Calu3 (cell line): ENCODE results near the gene PTGFRN. TPM values are rescaled to one million over a fixed set of nuclear protein-coding genes. Genes with fewer than 3 reads are reported as not detected.

Experiments used
- BruUV-seq: library from RNA; stranded (reverse); fragments of 400-500 nt; replicated peaks from 2 replicates; lab custom pipeline; 2021; lab: Mats Ljungman, UMichigan
- CTCF ChIA-PET: fragments of 300-600 bp; sonication (Branson Sonifier 250); formaldehyde crosslinking; loops from one replicate; lab custom pipeline; 2022; ENCODE audit warnings: antibody characterized with exemption; lab: Charles Lee
- DNase-seq: peaks from one replicate; pipeline ENCODE4 v3.0.0; 2022
- H3K27ac Mint-ChIP-seq: one replicate; pipeline ENCODE4 v1.8.0; 2022; ENCODE audit warnings: mixed read lengths; ENCODE audit not compliant: unreplicated experiment
- H3K27me3 Mint-ChIP-seq: one replicate; pipeline ENCODE4 v1.8.0; 2022; ENCODE audit warnings: mixed read lengths; ENCODE audit not compliant: unreplicated experiment
- H3K36me3 Mint-ChIP-seq: one replicate; pipeline ENCODE4 v1.8.0; 2022; ENCODE audit warnings: mild to moderate bottlenecking, moderate library complexity, mixed read lengths; ENCODE audit not compliant: insufficient read depth, unreplicated experiment
- H3K4me1 Mint-ChIP-seq: one replicate; pipeline ENCODE4 v1.8.0; 2022; ENCODE audit warnings: mild to moderate bottlenecking, low read depth, mixed read lengths; ENCODE audit not compliant: unreplicated experiment
- H3K4me3 Mint-ChIP-seq: one replicate; pipeline ENCODE4 v1.8.0; 2022; ENCODE audit warnings: mild to moderate bottlenecking, low read depth, moderate library complexity, mixed read lengths; ENCODE audit not compliant: unreplicated experiment
- H3K9me3 Mint-ChIP-seq: one replicate; pipeline ENCODE4 v1.8.0; 2022; ENCODE audit warnings: low read depth, mixed read lengths; ENCODE audit not compliant: unreplicated experiment
- intact Hi-C: fragments of 100-400 bp; cut with micrococcal nuclease; formaldehyde crosslinking; loops from one replicate; pipeline ENCODE4 v1.10.0; 2022; ENCODE audit not compliant: unreplicated experiment
- total RNA-seq: library from RNA; stranded (reverse); gene quantifications from 2 replicates; pipeline ENCODE4 v1.2.3, GENCODE V29; 2022
- TF ChIP-seq, protein P1 (sequence below): fragments of 200-600 bp; IDR thresholded peaks from one replicate; pipeline ENCODE4 v1.8.0; 2022; ENCODE audit warnings: antibody characterized with exemption; ENCODE audit not compliant: unreplicated experiment

PTGFRN gene
- total RNA-seq, 1 experiment from 2014 or later = 44.6 TPM

DNA sequence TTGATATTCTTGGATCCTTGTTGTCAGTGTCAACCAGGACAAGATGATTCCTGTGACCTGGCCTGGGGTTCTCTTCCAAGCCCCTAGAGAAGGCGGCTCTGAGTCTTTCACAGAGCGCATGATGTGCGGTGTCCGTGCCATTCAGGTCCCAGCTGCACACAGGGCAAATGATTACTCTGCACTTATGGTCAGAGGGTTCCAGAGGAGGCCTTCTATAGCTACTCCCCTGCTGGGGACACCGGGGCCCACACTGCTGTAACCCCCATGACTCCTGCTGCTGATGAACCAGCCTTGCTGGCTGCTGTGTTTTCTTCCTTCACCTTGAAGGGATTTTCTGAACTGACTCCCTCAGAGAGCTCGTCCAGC lies 1.5 kb downstream of the PTGFRN start:
- Mint-ChIP-seq H3K36me3 (no peaks in the 10 kb centered on the region), H3K27me3 (no peaks in the 10 kb centered on the region), H3K4me1 (peaks cover 11% of the 10 kb centered on the region), H3K27ac (no peak overlapping the region), H3K9me3 (no peaks in the 10 kb centered on the region), H3K4me3 (no peak overlapping the region)
- intact Hi-C loops = no loop called here
- CTCF ChIA-PET = no interaction called here
- DNase-seq = no peak
- no TSS peak for BruUV-seq
- TF ChIP-seq, protein P1, sequence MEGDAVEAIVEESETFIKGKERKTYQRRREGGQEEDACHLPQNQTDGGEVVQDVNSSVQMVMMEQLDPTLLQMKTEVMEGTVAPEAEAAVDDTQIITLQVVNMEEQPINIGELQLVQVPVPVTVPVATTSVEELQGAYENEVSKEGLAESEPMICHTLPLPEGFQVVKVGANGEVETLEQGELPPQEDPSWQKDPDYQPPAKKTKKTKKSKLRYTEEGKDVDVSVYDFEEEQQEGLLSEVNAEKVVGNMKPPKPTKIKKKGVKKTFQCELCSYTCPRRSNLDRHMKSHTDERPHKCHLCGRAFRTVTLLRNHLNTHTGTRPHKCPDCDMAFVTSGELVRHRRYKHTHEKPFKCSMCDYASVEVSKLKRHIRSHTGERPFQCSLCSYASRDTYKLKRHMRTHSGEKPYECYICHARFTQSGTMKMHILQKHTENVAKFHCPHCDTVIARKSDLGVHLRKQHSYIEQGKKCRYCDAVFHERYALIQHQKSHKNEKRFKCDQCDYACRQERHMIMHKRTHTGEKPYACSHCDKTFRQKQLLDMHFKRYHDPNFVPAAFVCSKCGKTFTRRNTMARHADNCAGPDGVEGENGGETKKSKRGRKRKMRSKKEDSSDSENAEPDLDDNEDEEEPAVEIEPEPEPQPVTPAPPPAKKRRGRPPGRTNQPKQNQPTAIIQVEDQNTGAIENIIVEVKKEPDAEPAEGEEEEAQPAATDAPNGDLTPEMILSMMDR = no peak

DNA sequence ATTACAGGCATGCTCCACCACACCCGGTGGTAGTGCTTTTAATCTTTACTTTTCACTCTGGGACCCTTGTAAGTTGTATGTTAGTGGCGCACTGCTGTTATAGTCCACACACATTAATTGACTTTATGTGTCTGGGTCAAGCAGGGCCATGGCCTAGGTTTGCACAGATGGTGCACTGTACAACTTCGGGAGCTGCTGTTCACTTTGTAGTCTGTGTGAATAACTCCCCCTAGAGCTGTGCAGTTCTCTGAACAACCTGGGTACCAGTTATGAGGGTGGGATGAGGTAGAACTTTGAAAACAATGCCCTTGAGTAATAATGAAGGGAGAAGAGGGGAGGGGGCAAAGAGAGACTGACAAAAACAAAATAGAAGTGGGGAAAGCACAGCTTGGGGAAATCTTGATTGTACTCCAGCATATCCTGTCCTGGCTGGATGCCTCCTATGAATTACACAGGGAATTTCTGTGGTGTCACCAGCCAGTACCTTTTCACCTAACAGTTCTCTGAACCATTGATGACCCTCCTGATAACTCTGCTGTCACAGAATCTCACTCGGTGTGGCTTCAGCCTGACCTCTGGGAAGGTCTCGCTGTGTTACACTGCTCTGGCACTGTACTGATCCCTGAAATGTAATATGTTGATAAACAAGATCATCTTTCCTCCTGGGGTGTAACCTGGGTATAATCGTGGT lies 2.2 kb downstream of the PTGFRN start:
- Mint-ChIP-seq H3K4me3 (no peak overlapping the region), H3K27me3 (no peaks in the 10 kb centered on the region), H3K9me3 (no peaks in the 10 kb centered on the region), H3K27ac (no peak overlapping the region), H3K4me1 (peaks cover 11% of the 10 kb centered on the region), H3K36me3 (no peaks in the 10 kb centered on the region)
- TF ChIP-seq, protein P1 = no peak
- CTCF ChIA-PET = no interaction called here
- no peak for DNase-seq
- TSS peak; percentile 34 for BruUV-seq
- intact Hi-C loops = no loop called here

DNA sequence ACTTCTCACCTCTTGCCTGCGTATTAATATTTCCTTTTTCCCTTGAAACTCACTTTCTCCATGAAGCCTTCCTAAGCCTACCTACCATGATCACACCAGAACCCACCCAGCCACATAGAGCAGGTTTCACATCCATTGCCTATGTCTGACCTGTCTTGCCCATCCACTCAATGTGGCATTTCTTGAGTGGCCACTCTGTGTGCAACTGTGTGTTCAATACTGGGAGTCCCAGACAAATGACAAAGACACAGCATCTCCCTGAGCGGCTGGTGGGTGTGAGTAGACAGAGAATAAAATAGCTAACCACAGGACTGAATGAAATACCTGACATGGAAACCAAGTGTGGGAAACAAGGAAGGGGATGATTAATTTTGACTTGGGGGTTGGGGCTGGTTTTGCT lies 3.1 kb downstream of the PTGFRN start:
- no peak for DNase-seq
- Mint-ChIP-seq H3K36me3 (no peaks in the 10 kb centered on the region), H3K27me3 (no peaks in the 10 kb centered on the region), H3K9me3 (no peaks in the 10 kb centered on the region), H3K4me3 (no peak overlapping the region), H3K4me1 (peaks cover 11% of the 10 kb centered on the region), H3K27ac (no peak overlapping the region)
- BruUV-seq = no TSS peak
- TF ChIP-seq, protein P1 = no peak
- CTCF ChIA-PET = interaction anchor here (0.7 kb wide), 1 partner anchor 749 kb away, joined by 10 read pairs; no protein-coding TSS in a partner anchor
- intact Hi-C loops = no loop called here

DNA sequence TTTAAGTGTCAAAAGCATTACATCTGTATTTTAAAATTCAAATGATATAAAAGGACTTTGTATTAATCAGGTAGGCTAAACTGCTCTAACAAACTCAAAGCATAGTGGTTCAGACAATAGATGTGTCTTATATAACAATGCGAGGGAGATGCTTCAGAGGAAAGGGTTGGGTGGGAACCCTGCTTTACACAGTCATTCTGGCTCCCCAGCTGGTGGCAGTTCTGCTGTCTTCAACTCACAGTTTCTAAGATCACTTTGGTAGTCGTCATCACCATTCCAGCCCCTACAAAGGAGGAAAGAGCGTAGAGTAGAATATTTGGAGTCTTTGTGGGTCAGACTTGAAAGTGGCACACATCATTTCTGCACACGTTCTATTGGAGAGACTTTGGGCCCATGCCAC lies 4.2 kb downstream of the PTGFRN start:
- no peak for DNase-seq
- TF ChIP-seq, protein P1 = no peak
- H3K4me1 Mint-ChIP-seq = peaks cover 11% of the 10 kb centered on the region
- H3K27me3 Mint-ChIP-seq = no peaks in the 10 kb centered on the region
- H3K27ac Mint-ChIP-seq = no peak overlapping the region
- CTCF ChIA-PET = no interaction called here
- H3K36me3 Mint-ChIP-seq = no peaks in the 10 kb centered on the region
- intact Hi-C loops = no loop called here
- no TSS peak for BruUV-seq
- H3K4me3 Mint-ChIP-seq = no peak overlapping the region
- H3K9me3 Mint-ChIP-seq = no peaks in the 10 kb centered on the region
